H9 (cell line): ENCODE data around the gene MCF2L. TPM values are rescaled to one million over a fixed set of nuclear protein-coding genes. Genes with fewer than 3 reads are reported as not detected.

ENCODE experiments used
- DNase-seq: peaks from one replicate; pipeline ENCODE4 v3.0.0-alpha.2; 2017
- H2AFZ ChIP-seq: one replicate; pipeline ENCODE4 v1.6.1; 2013; ENCODE audit warnings: mild to moderate bottlenecking, low read length, control low read depth, moderate library complexity
- H2AK5ac ChIP-seq: 2 replicates; pipeline ENCODE4 v1.6.1; 2013; ENCODE audit warnings: low read length, control low read depth, mixed read lengths; ENCODE audit not compliant: insufficient read length
- H2BK120ac ChIP-seq: one replicate; pipeline ENCODE4 v1.6.1; 2013; ENCODE audit warnings: low read depth, mild to moderate bottlenecking, low read length, control low read depth, inconsistent platforms; ENCODE audit not compliant: poor library complexity, severe bottlenecking
- H2BK12ac ChIP-seq: 2 replicates; pipeline ENCODE4 v1.6.1; 2013; ENCODE audit warnings: low read length, control low read depth, mixed read lengths, low read depth; ENCODE audit not compliant: insufficient read length
- H2BK15ac ChIP-seq: 2 replicates; pipeline ENCODE4 v1.6.1; 2013; ENCODE audit warnings: low read depth, low read length, control low read depth
- H2BK20ac ChIP-seq: one replicate; pipeline ENCODE4 v1.6.1; 2013; ENCODE audit warnings: low read depth, mild to moderate bottlenecking, low read length, control low read depth, inconsistent platforms; ENCODE audit not compliant: poor library complexity, severe bottlenecking
- H2BK5ac ChIP-seq: 2 replicates; pipeline ENCODE4 v1.6.1; 2013; ENCODE audit warnings: low read length, control low read depth, mixed read lengths; ENCODE audit not compliant: insufficient read length
- H3K14ac ChIP-seq: 2 replicates; pipeline ENCODE4 v1.6.1; 2013; ENCODE audit warnings: low read length, control low read depth; ENCODE audit not compliant: insufficient read depth
- H3K18ac ChIP-seq: 2 replicates; pipeline ENCODE4 v1.6.1; 2013; ENCODE audit warnings: low read depth, mild to moderate bottlenecking, mixed read lengths, low read length, control low read depth; ENCODE audit not compliant: insufficient read length
- H3K23ac ChIP-seq: 2 replicates; pipeline ENCODE4 v1.6.1; 2013; ENCODE audit warnings: low read length, control low read depth, mixed read lengths, low read depth; ENCODE audit not compliant: insufficient read length
- H3K23me2 ChIP-seq: 2 replicates; pipeline ENCODE4 v1.6.1; 2013; ENCODE audit warnings: low read depth, mild to moderate bottlenecking, mixed read lengths, low read length, control low read depth; ENCODE audit not compliant: insufficient read length, poor library complexity, severe bottlenecking
- H3K27ac ChIP-seq: 2 replicates; pipeline ENCODE4 v1.5.1; 2013; ENCODE audit warnings: low read length, control low read depth, mixed read lengths, low read depth; ENCODE audit not compliant: insufficient read length
- H3K27me3 ChIP-seq: 2 replicates; pipeline ENCODE4 v1.6.1; 2013; ENCODE audit warnings: low read length, control low read depth, inconsistent platforms; ENCODE audit not compliant: insufficient read depth
- H3K4ac ChIP-seq: 2 replicates; pipeline ENCODE4 v1.6.1; 2013; ENCODE audit warnings: low read depth, mild to moderate bottlenecking, control low read depth, inconsistent platforms, low read length, moderate library complexity
- H3K4me1 ChIP-seq: 2 replicates; pipeline ENCODE4 v1.6.1; 2013; ENCODE audit warnings: low read length, control low read depth, inconsistent platforms; ENCODE audit not compliant: insufficient read depth
- H3K4me2 ChIP-seq: 2 replicates; pipeline ENCODE4 v1.6.1; 2013; ENCODE audit warnings: low read length, control low read depth, mixed read lengths; ENCODE audit not compliant: insufficient read length, insufficient read depth
- H3K56ac ChIP-seq: 2 replicates; pipeline ENCODE4 v1.6.1; 2013; ENCODE audit warnings: low read depth, mild to moderate bottlenecking, mixed read lengths, low read length, control low read depth; ENCODE audit not compliant: insufficient read length
- H3K79me1 ChIP-seq: 2 replicates; pipeline ENCODE4 v1.6.1; 2013; ENCODE audit warnings: low read depth, mild to moderate bottlenecking, moderate library complexity, low read length, control low read depth, inconsistent platforms; ENCODE audit not compliant: insufficient read depth, poor library complexity, severe bottlenecking
- H3K79me2 ChIP-seq: 2 replicates; pipeline ENCODE4 v1.6.1; 2013; ENCODE audit warnings: low read length, control low read depth, inconsistent platforms; ENCODE audit not compliant: insufficient read depth
- H3K9ac ChIP-seq: 2 replicates; pipeline ENCODE4 v1.6.1; 2013; ENCODE audit warnings: low read length, control low read depth, mixed read lengths; ENCODE audit not compliant: insufficient read length; ENCODE audit errors: extremely low read depth
- H3K9me3 ChIP-seq: one replicate; pipeline ENCODE4 v1.6.1; 2013; ENCODE audit warnings: low read depth, low read length, inconsistent platforms; ENCODE audit not compliant: control insufficient read depth
- H3T11ph ChIP-seq: one replicate; pipeline ENCODE4 v1.6.1; 2013; ENCODE audit warnings: mild to moderate bottlenecking, low read length, control low read depth, inconsistent platforms
- H4K20me1 ChIP-seq: one replicate; pipeline ENCODE4 v1.6.1; 2013; ENCODE audit not compliant: control insufficient read depth, insufficient read length, insufficient read depth
- H4K5ac ChIP-seq: 2 replicates; pipeline ENCODE4 v1.6.1; 2013; ENCODE audit warnings: low read depth, mild to moderate bottlenecking, mixed read lengths, low read length, control low read depth; ENCODE audit not compliant: insufficient read length
- H4K8ac ChIP-seq: replicated peaks from 2 replicates; pipeline ENCODE4 v1.6.1; 2013; ENCODE audit warnings: low read length, control low read depth, mixed read lengths, low read depth; ENCODE audit not compliant: insufficient read length
- H4K91ac ChIP-seq: 2 replicates; pipeline ENCODE4 v1.6.1; 2013; ENCODE audit warnings: low read depth, mild to moderate bottlenecking, moderate library complexity, mixed read lengths, low read length, control low read depth; ENCODE audit not compliant: insufficient read length
- H3K27ac Mint-ChIP-seq, 3 experiments: 2 replicates in 2 of 3; 3 replicates in 1 of 3; pipeline ENCODE4 v1.8.0; 2020 to 2021; ENCODE audit warnings: mixed read lengths in 3 of 3, mild to moderate bottlenecking in 1 of 3, moderate library complexity in 1 of 3
- H3K27me3 Mint-ChIP-seq: 2 replicates; pipeline ENCODE4 v1.8.0; 2021; ENCODE audit warnings: low read depth, mild to moderate bottlenecking, moderate library complexity, mixed read lengths
- H3K36me3 Mint-ChIP-seq, 3 experiments: 2 replicates in 2 of 3; 3 replicates in 1 of 3; pipeline ENCODE4 v1.8.0; 2020 to 2021; ENCODE audit warnings: low read depth in 3 of 3, mixed read lengths in 3 of 3; ENCODE audit not compliant: insufficient read depth in 1 of 3
- H3K4me1 Mint-ChIP-seq, 2 experiments: 2 replicates each; pipeline ENCODE4 v1.8.0; 2020; ENCODE audit warnings: mixed read lengths in 2 of 2
- H3K4me3 Mint-ChIP-seq, 2 experiments: 2 replicates in 1 of 2; 3 replicates in 1 of 2; pipeline ENCODE4 v1.8.0; 2020 to 2021; ENCODE audit warnings: mild to moderate bottlenecking in 2 of 2, mixed read lengths in 2 of 2, moderate library complexity in 1 of 2
- H3K9me3 Mint-ChIP-seq, 2 experiments: 2 replicates in 1 of 2; 3 replicates in 1 of 2; pipeline ENCODE4 v1.8.0; 2020; ENCODE audit warnings: mild to moderate bottlenecking in 2 of 2, mixed read lengths in 2 of 2, moderate library complexity in 1 of 2
- WGBS: extraction: QIAGEN DNeasy Blood & Tissue Kit; methylation state at CpG from one replicate; pipeline ENCODE4 v1.1.7; 2013; ENCODE audit warnings: missing lambda C conversion rate, low lambda C conversion rate, mixed read lengths; ENCODE audit not compliant: insufficient read length; ENCODE audit errors: extremely low coverage; 5-methylcytosine and 5-hydroxymethylcytosine counted together
- total RNA-seq: library from RNA; stranded (reverse); gene quantifications from 2 replicates; pipeline ENCODE4 v1.2.1, GENCODE V29; 2021
- TF ChIP-seq, protein P1 (sequence below): fragments of 200-600 bp; sonication (generic); conservative IDR thresholded peaks from 3 replicates; pipeline ENCODE4 v1.8.0; 2021; ENCODE audit warnings: antibody characterized with exemption, mild to moderate bottlenecking

MCF2L gene
- total RNA-seq, 1 experiment from 2014 or later, result 18.5 TPM

DNA sequence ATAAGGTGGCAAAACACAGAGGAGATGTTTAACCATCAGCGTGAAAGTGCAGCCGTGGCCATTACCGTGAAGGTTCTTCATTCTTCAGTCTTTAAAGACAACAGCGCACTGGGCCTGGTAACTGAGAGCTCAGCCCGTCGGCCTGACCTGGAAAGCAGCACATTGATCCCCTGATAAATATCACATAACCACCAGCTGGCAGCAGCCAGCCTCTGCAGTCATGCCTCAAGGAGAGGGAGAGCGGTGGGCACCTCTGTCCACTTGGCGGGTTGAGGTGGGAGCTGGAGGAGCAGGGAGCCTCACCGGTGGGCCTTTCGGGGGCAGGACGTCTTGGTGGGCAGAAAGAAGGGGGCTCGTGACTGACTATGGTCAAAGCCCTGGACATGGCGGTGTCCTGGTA is 58.1 kb downstream of the MCF2L start:
- H3K4me3 Mint-ChIP-seq, result no peak overlapping the region
- Histone ChIP-seq H4K20me1 (no peaks in the 10 kb centered on the region), H3K79me2 (no peaks in the 10 kb centered on the region), H2BK120ac (no peak overlapping the region), H2BK15ac (no peak overlapping the region), H4K91ac (no peak overlapping the region), H4K8ac (no peak overlapping the region), H2AK5ac (no peak overlapping the region), H2AFZ (no peak overlapping the region), H2BK20ac (no peak overlapping the region), H2BK5ac (no peak overlapping the region), H3K23ac (no peak overlapping the region), H3K4me2 (no peak overlapping the region), H3K9ac (no peak overlapping the region), H3K4me1 (no peaks in the 10 kb centered on the region; the same call in 1 of the 2 replicates), H3K4ac (no peak overlapping the region), H3K14ac (no peak overlapping the region), H2BK12ac (no peak overlapping the region), H3K23me2 (no peaks in the 10 kb centered on the region), H3K56ac (no peak overlapping the region), H3K9me3 (no peaks in the 10 kb centered on the region), H3K27me3 (no peaks in the 10 kb centered on the region), H3K18ac (no peak overlapping the region), H3K79me1 (no peaks in the 10 kb centered on the region), H3K27ac (no peak overlapping the region), H3T11ph (no peak overlapping the region), H4K5ac (no peak overlapping the region)
- no peak for DNase-seq
- H3K27me3 Mint-ChIP-seq, result peaks cover 6% of the 10 kb centered on the region
- H3K4me1 Mint-ChIP-seq, result peaks cover 11 to 21% of the 10 kb centered on the region in 2 experiments
- WGBS, result no CpG with 5 or more reads among the region's 13 CpGs
- no peaks in the 10 kb centered on the region; a peak in 1 of 7 replicates for H3K36me3 Mint-ChIP-seq
- peak overlapping the region in 2 of 3 experiments; percentile 50 to 59; a peak in 3 of 7 replicates for H3K27ac Mint-ChIP-seq
- no peaks in the 10 kb centered on the region for H3K9me3 Mint-ChIP-seq
- TF ChIP-seq, protein P1, sequence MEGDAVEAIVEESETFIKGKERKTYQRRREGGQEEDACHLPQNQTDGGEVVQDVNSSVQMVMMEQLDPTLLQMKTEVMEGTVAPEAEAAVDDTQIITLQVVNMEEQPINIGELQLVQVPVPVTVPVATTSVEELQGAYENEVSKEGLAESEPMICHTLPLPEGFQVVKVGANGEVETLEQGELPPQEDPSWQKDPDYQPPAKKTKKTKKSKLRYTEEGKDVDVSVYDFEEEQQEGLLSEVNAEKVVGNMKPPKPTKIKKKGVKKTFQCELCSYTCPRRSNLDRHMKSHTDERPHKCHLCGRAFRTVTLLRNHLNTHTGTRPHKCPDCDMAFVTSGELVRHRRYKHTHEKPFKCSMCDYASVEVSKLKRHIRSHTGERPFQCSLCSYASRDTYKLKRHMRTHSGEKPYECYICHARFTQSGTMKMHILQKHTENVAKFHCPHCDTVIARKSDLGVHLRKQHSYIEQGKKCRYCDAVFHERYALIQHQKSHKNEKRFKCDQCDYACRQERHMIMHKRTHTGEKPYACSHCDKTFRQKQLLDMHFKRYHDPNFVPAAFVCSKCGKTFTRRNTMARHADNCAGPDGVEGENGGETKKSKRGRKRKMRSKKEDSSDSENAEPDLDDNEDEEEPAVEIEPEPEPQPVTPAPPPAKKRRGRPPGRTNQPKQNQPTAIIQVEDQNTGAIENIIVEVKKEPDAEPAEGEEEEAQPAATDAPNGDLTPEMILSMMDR, result no peak
